ENCODE data around the gene UBL3.

The UBL3 gene

GRCh38 chr13:29810145-29810742 is 40.2 kb downstream of the UBL3 start:
- DNase-seq (ENCODE audit: low spot score) = no peak

- DNase-seq (ENCODE audit: low spot score) = no peak
Observed at GRCh38 chr13:29808264-29808663, 42.2 kb downstream of the UBL3 start.

- DNase-seq (ENCODE audit: low spot score) = no peak
Observed at GRCh38 chr13:29805994-29806979, 44.1 kb downstream of the UBL3 start.

- DNase-seq (ENCODE audit: low spot score) = no peak
Observed at GRCh38 chr13:29803221-29803620, 47.2 kb downstream of the UBL3 start.

- DNase-seq (ENCODE audit: low spot score) = no peak
Observed at GRCh38 chr13:29802621-29803020, 47.8 kb downstream of the UBL3 start.

GRCh38 chr13:29801737-29802305 is 48.6 kb downstream of the UBL3 start:
- DNase-seq (ENCODE audit: low spot score) = no peak

GRCh38 chr13:29801102-29801501 is 49.3 kb downstream of the UBL3 start:
- DNase-seq (ENCODE audit: low spot score) = no peak

GRCh38 chr13:29800687-29801086 is 49.7 kb downstream of the UBL3 start:
- no peak for DNase-seq (ENCODE audit: low spot score)

- DNase-seq (ENCODE audit: low spot score) = no peak
Observed at GRCh38 chr13:29799041-29799440, 51.4 kb downstream of the UBL3 start.

GRCh38 chr13:29791997-29792780 is 58.2 kb downstream of the UBL3 start:
- no peak for DNase-seq (ENCODE audit: low spot score)

- DNase-seq (ENCODE audit: low spot score) = no peak
Observed at GRCh38 chr13:29791508-29791907, 58.9 kb downstream of the UBL3 start.

GRCh38 chr13:29786698-29787097 is 63.7 kb downstream of the UBL3 start:
- no peak for DNase-seq (ENCODE audit: low spot score)

GRCh38 chr13:29785978-29786377 is 64.4 kb downstream of the UBL3 start:
- no peak for DNase-seq (ENCODE audit: low spot score)

- DNase-seq (ENCODE audit: low spot score) = no peak
Observed at GRCh38 chr13:29782798-29783197, 67.6 kb downstream of the UBL3 start.

- DNase-seq (ENCODE audit: low spot score) = no peak
Observed at GRCh38 chr13:29774830-29775229, 75.6 kb downstream of the UBL3 start.

- DNase-seq (ENCODE audit: low spot score) = no peak
Observed at GRCh38 chr13:29771247-29771646, 79.2 kb downstream of the UBL3 start.

GRCh38 chr13:29767006-29767405 is 83.4 kb downstream of the UBL3 start:
- peak; percentile 49 for DNase-seq (ENCODE audit: low spot score)

GRCh38 chr13:29763436-29764180 is 86.8 kb downstream of the UBL3 start:
- no peak for DNase-seq (ENCODE audit: low spot score)

- DNase-seq (ENCODE audit: low spot score) = no peak
Observed at GRCh38 chr13:29761815-29762214, 88.6 kb downstream of the UBL3 start.

- no peak for DNase-seq (ENCODE audit: low spot score)
Observed at GRCh38 chr13:29761160-29761559, 89.3 kb downstream of the UBL3 start.

GRCh38 chr13:29760544-29760943 is 89.9 kb downstream of the UBL3 start:
- no peak for DNase-seq (ENCODE audit: low spot score)

Data from putamen (tissue), 1 donor.